Caco-2 (cell line): ENCODE results near the gene SIAH2. TPM values are rescaled to one million over a fixed set of nuclear protein-coding genes. Genes with fewer than 3 reads are reported as not detected.

Source experiments
- BruUV-seq: library from RNA; stranded (reverse); fragments of 400-500 nt; replicated peaks from 2 replicates; lab custom pipeline; 2021; lab: Mats Ljungman, UMichigan
- CTCF ChIA-PET: fragments of 300-600 bp; sonication (Branson Sonifier 250); formaldehyde crosslinking; loops from one replicate; lab custom pipeline; 2022; ENCODE audit warnings: antibody characterized with exemption; lab: Charles Lee
- POLR2A ChIA-PET: fragments of 300-600 bp; sonication (Branson Sonifier 250); formaldehyde crosslinking; loops from one replicate; lab custom pipeline; 2022; ENCODE audit warnings: antibody characterized with exemption; lab: Charles Lee
- DNase-seq, 2 experiments: peaks; one replicate each; pipeline versions ENCODE4 v3.0.0 to v3.0.0-alpha.2; 2020 to 2022
- H3K27me3 ChIP-seq: replicated peaks from 2 replicates; pipeline ENCODE4 v1.6.0; 2011; ENCODE audit warnings: low read length; ENCODE audit not compliant: control insufficient read depth, insufficient read depth
- H3K36me3 ChIP-seq: 2 replicates; pipeline ENCODE4 v1.5.1; 2011; ENCODE audit warnings: low read length; ENCODE audit not compliant: control insufficient read depth, insufficient read depth
- H3K4me1 ChIP-seq: fragments of 250-450 bp; sonication (Bioruptor Pico); 2 replicates; pipeline ENCODE4 v1.5.1; 2020; ENCODE audit warnings: mild to moderate bottlenecking
- H3K4me3 ChIP-seq: 2 replicates; pipeline ENCODE4 v1.5.1; 2011; ENCODE audit warnings: low read depth, mild to moderate bottlenecking, control low read depth, low read length
- H3K9me3 ChIP-seq: fragments of 250-450 bp; sonication (Bioruptor Pico); 2 replicates; pipeline ENCODE4 v1.5.1; 2020; ENCODE audit warnings: mild to moderate bottlenecking, moderate library complexity
- H3K27ac Mint-ChIP-seq: one replicate; pipeline ENCODE4 v1.8.0; 2022; ENCODE audit warnings: mixed read lengths; ENCODE audit not compliant: unreplicated experiment
- H3K27me3 Mint-ChIP-seq: one replicate; pipeline ENCODE4 v1.8.0; 2022; ENCODE audit warnings: mixed read lengths; ENCODE audit not compliant: insufficient read depth, unreplicated experiment
- H3K36me3 Mint-ChIP-seq: one replicate; pipeline ENCODE4 v1.8.0; 2022; ENCODE audit warnings: mild to moderate bottlenecking, mixed read lengths; ENCODE audit not compliant: insufficient read depth, unreplicated experiment
- H3K4me1 Mint-ChIP-seq: one replicate; pipeline ENCODE4 v1.8.0; 2022; ENCODE audit warnings: low read depth, mixed read lengths; ENCODE audit not compliant: unreplicated experiment
- H3K4me3 Mint-ChIP-seq: one replicate; pipeline ENCODE4 v1.8.0; 2022; ENCODE audit warnings: mild to moderate bottlenecking, moderate library complexity, mixed read lengths; ENCODE audit not compliant: unreplicated experiment
- H3K9me3 Mint-ChIP-seq: one replicate; pipeline ENCODE4 v1.8.0; 2022; ENCODE audit warnings: mixed read lengths; ENCODE audit not compliant: unreplicated experiment
- CTCF ChIP-seq, 2 experiments: fragments of 200-600 bp in 1 of 2; IDR thresholded peaks; 1 replicate in 1 of 2; 2 replicates in 1 of 2; pipeline versions ENCODE4 v1.5.1 to v1.8.0; 2011 to 2022; ENCODE audit warnings: antibody characterized with exemption in 1 of 2, control low read depth in 1 of 2, inconsistent platforms in 1 of 2, low read depth in 1 of 2, low read length in 1 of 2, mild to moderate bottlenecking in 1 of 2, moderate library complexity in 1 of 2; ENCODE audit not compliant: insufficient read depth in 1 of 2, severe bottlenecking in 1 of 2, unreplicated experiment in 1 of 2
- intact Hi-C: fragments of 100-400 bp; cut with micrococcal nuclease; formaldehyde crosslinking; loops from one replicate; pipeline ENCODE4 v1.10.0; 2022; ENCODE audit not compliant: unreplicated experiment
- total RNA-seq: library from RNA; stranded (reverse); gene quantifications from 2 replicates; pipeline ENCODE4 v1.2.3, GENCODE V29; 2022

Gene SIAH2
- total RNA-seq, 1 experiment from 2014 or later, result 25.6 TPM

- ChIA-PET POLR2A (interaction anchor here (1.2 to 1.7 kb wide), 2 partner anchors 9 to 68 kb away, joined by 4 read pairs; partner anchors contain the start of genes ERICH6 and SIAH2), CTCF (no interaction called here)
- no peaks in the 10 kb centered on the region for H3K9me3 Mint-ChIP-seq
- no peak overlapping the region for H3K27ac Mint-ChIP-seq
- no TSS peak for BruUV-seq
- H3K4me3 ChIP-seq, result no peak overlapping the region
- H3K4me1 Mint-ChIP-seq, result peaks cover 6% of the 10 kb centered on the region
- H3K4me3 Mint-ChIP-seq, result no peak overlapping the region
- no peaks in the 10 kb centered on the region for H3K9me3 ChIP-seq
- TF ChIP-seq CTCF (IDR thresholded peaks at IDR 0.05; ENCODE audit: insufficient read depth in 1 of 2, low read depth in 1 of 2, low read length in 1 of 2, severe bottlenecking in 1 of 2, unreplicated experiment in 1 of 2), result no peak
- no peaks in the 10 kb centered on the region for H3K36me3 ChIP-seq
- no peaks in the 10 kb centered on the region for H3K27me3 Mint-ChIP-seq
- intact Hi-C loops, result no loop called here
- no peak for DNase-seq
- no peaks in the 10 kb centered on the region for H3K27me3 ChIP-seq
- no peaks in the 10 kb centered on the region for H3K4me1 ChIP-seq
- H3K36me3 Mint-ChIP-seq, result no peaks in the 10 kb centered on the region
Observed at GRCh38 chr3:150771600-150771999, 8.6 kb upstream of the SIAH2 start.

- Histone ChIP-seq H3K36me3 (no peaks in the 10 kb centered on the region), H3K27me3 (no peaks in the 10 kb centered on the region), H3K4me1 (peaks cover 7% of the 10 kb centered on the region; the same call in 1 of the 2 replicates), H3K9me3 (no peaks in the 10 kb centered on the region), H3K4me3 (no peak overlapping the region)
- intact Hi-C loops, result no loop called here
- ChIA-PET CTCF (no interaction called here), POLR2A (interaction anchor here (1.7 kb wide), 1 partner anchor 8 kb away, joined by 4 read pairs; the partner anchor contains the start of gene SIAH2)
- Mint-ChIP-seq H3K4me3 (no peak overlapping the region), H3K36me3 (peaks cover 4% of the 10 kb centered on the region), H3K9me3 (no peaks in the 10 kb centered on the region), H3K27me3 (no peaks in the 10 kb centered on the region), H3K4me1 (peaks cover 6% of the 10 kb centered on the region), H3K27ac (peak overlapping the region; percentile 58)
- TF ChIP-seq CTCF (IDR thresholded peaks at IDR 0.05; ENCODE audit: insufficient read depth in 1 of 2, low read depth in 1 of 2, low read length in 1 of 2, severe bottlenecking in 1 of 2, unreplicated experiment in 1 of 2), result no peak
- BruUV-seq, result no TSS peak
- DNase-seq, result no peak
Observed at GRCh38 chr3:150770681-150771080, 7.7 kb upstream of the SIAH2 start.

GRCh38 chr3:150766742-150767141 lies 3.8 kb upstream of the SIAH2 start:
- peaks cover 13% of the 10 kb centered on the region for H3K4me1 Mint-ChIP-seq
- no peaks in the 10 kb centered on the region for H3K27me3 ChIP-seq
- H3K4me1 ChIP-seq, result peaks cover 22% of the 10 kb centered on the region
- no peaks in the 10 kb centered on the region for H3K9me3 Mint-ChIP-seq
- intact Hi-C loops, result no loop called here
- H3K9me3 ChIP-seq, result no peaks in the 10 kb centered on the region
- H3K4me3 ChIP-seq, result no peak overlapping the region
- TF ChIP-seq CTCF (IDR thresholded peaks at IDR 0.05; ENCODE audit: insufficient read depth in 1 of 2, low read depth in 1 of 2, low read length in 1 of 2, severe bottlenecking in 1 of 2, unreplicated experiment in 1 of 2), result no peak
- H3K36me3 Mint-ChIP-seq, result peaks cover 20% of the 10 kb centered on the region
- H3K27ac Mint-ChIP-seq, result no peak overlapping the region
- CTCF ChIA-PET, result interaction anchor here (1.4 kb wide), 1 partner anchor 45 kb away, joined by 3 read pairs; no protein-coding TSS in a partner anchor
- POLR2A ChIA-PET, result no interaction called here
- H3K36me3 ChIP-seq, result no peaks in the 10 kb centered on the region
- no peak for DNase-seq
- H3K4me3 Mint-ChIP-seq, result no peak overlapping the region
- no TSS peak for BruUV-seq
- no peaks in the 10 kb centered on the region for H3K27me3 Mint-ChIP-seq
